HG03135 (cell line): ENCODE data around the gene ZNF646.

Experiments
- ATAC-seq: cut with Tn5 transposase; IDR thresholded peaks from one replicate; pipeline ENCODE4 v1.9.1; 2021; ENCODE audit warnings: mild to moderate bottlenecking, moderate library complexity; ENCODE audit not compliant: unreplicated experiment

The ZNF646 gene

GRCh38 chr16:31073970-31074813, at the start of gene ZNF646, which contains the start of gene ZNF668:
TSS of gene ZNF646 (plus strand) at chr16:31074422. CDS start at chr16:31076325, 1,903 bp downstream.
TSS of gene ZNF668 (minus strand) at chr16:31074240. CDS start at chr16:31064459, 9,781 bp downstream.
- ATAC-seq: peak; percentile 68

- ATAC-seq: no peak
These were observed 48.9 kb upstream of the ZNF646 start for GRCh38 chr16:31025339-31025738.

- no peak for ATAC-seq
These were observed 45.0 kb upstream of the ZNF646 start for GRCh38 chr16:31029272-31029671.

- no peak for ATAC-seq
These were observed 42.9 kb upstream of the ZNF646 start for GRCh38 chr16:31031276-31031675.

- peak; percentile 71 for ATAC-seq
These were observed 41.2 kb upstream of the ZNF646 start, which contains the start of gene STX4 for GRCh38 chr16:31032736-31033708. TSS of gene STX4 (plus strand) at chr16:31033558. CDS start at chr16:31033806, 248 bp downstream.

GRCh38 chr16:31033709-31034492, 40.3 kb upstream of the ZNF646 start:
- ATAC-seq: peak; percentile 35

- ATAC-seq: no peak
These were observed 37.5 kb upstream of the ZNF646 start for GRCh38 chr16:31036691-31037090.

- no peak for ATAC-seq
These were observed 35.2 kb upstream of the ZNF646 start for GRCh38 chr16:31038993-31039392.

- ATAC-seq: no peak
These were observed 31.4 kb upstream of the ZNF646 start for GRCh38 chr16:31042866-31043265.

GRCh38 chr16:31043352-31043751, 30.9 kb upstream of the ZNF646 start:
- no peak for ATAC-seq

- ATAC-seq: no peak
These were observed 30.2 kb upstream of the ZNF646 start for GRCh38 chr16:31043898-31044481.

- ATAC-seq: no peak
These were observed 23.8 kb upstream of the ZNF646 start for GRCh38 chr16:31050280-31051030.

GRCh38 chr16:31052114-31052513, 22.1 kb upstream of the ZNF646 start:
- no peak for ATAC-seq

GRCh38 chr16:31055613-31056012, 18.6 kb upstream of the ZNF646 start:
- no peak for ATAC-seq

GRCh38 chr16:31061126-31061812, 13.0 kb upstream of the ZNF646 start:
- no peak for ATAC-seq

- no peak for ATAC-seq
These were observed 12.3 kb upstream of the ZNF646 start for GRCh38 chr16:31061813-31062440.

GRCh38 chr16:31063495-31063842, 10.8 kb upstream of the ZNF646 start:
- no peak for ATAC-seq

- ATAC-seq: no peak
These were observed 10.2 kb upstream of the ZNF646 start for GRCh38 chr16:31063843-31064611.
